ENCODE data around the gene ZNF408. TPM values are rescaled to one million over a fixed set of nuclear protein-coding genes. Genes with fewer than 3 reads are reported as not detected.

Gene ZNF408
- 14.3 to 21.4 TPM (median 17.2 TPM) in 5 replicates for total RNA-seq (2022; extraction: Qiagen RNA extraction; ENCODE audit: low read depth)

GRCh38 chr11:46700241-46701077, at the start of gene ZNF408, which contains the start of gene ARHGAP1:
Gene ZNF408, plus strand, starts transcription at chr11:46701031. Its CDS starts 17 bp downstream, at chr11:46701048.
Gene ARHGAP1, minus strand, starts transcription at chr11:46700619. Its CDS starts 4,512 bp downstream, at chr11:46696107.

DNA sequence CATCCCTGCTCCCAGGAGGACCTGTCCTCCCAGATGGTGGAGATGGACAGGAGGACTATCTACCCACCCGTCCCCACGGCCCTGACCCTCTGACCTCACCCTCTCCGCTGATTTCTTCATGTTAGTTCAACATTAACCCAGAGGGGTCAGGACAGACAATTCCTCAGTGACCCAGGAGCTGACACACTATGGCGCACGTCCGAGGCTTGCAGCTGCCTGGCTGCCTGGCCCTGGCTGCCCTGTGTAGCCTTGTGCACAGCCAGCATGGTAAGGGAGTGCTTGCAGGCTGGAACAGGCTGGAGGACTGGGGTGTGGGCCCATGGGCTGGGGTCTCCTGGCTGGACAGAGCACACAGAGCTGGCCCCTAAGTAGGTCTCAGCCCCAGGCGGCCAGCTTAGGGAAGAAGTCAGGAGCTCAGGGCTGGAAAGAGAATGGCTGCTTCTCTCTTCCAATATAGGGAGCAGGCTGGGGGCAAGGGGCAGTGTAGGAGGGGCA, 18.3 kb downstream of the ZNF408 start, which contains the start of gene F2:
Gene F2 (plus strand): TSS at position 166 of the 495 bp plus-strand sequence. CDS start 23 bp downstream, at position 189.

Other genes with a start within 250 kb of the ZNF408 start
- gene AMBRA1, start 107.0 kb upstream of the ZNF408 start, total RNA-seq (2022; extraction: Qiagen RNA extraction; ENCODE audit: low read depth): 15.3 to 17.4 TPM (median 16.8 TPM) in 5 replicates
- gene HARBI1, start 83.8 kb upstream of the ZNF408 start, total RNA-seq (2022; extraction: Qiagen RNA extraction; ENCODE audit: low read depth): 4.7 to 6.8 TPM (median 5.6 TPM) in 5 replicates
- gene ATG13, start 83.5 kb upstream of the ZNF408 start, total RNA-seq (2022; extraction: Qiagen RNA extraction; ENCODE audit: low read depth): 52.5 to 61.4 TPM (median 55.8 TPM) in 5 replicates
- 56.6 to 66.4 TPM (median 59.9 TPM) in 5 replicates for gene ARHGAP1, start 412 bp upstream of the ZNF408 start, total RNA-seq (2022; extraction: Qiagen RNA extraction; ENCODE audit: low read depth)
- gene F2, start 18.2 kb downstream of the ZNF408 start, total RNA-seq (2022; extraction: Qiagen RNA extraction; ENCODE audit: low read depth): 1.9 to 3.1 TPM (median 2.1 TPM) in 5 replicates
- 62.6 to 77.6 TPM (median 76.7 TPM) in 5 replicates for gene CKAP5, start 145.2 kb downstream of the ZNF408 start, total RNA-seq (2022; extraction: Qiagen RNA extraction; ENCODE audit: low read depth)
- 8.2 to 8.8 TPM (median 8.3 TPM) in 5 replicates for gene LRP4, start 217.5 kb downstream of the ZNF408 start, total RNA-seq (2022; extraction: Qiagen RNA extraction; ENCODE audit: low read depth)
- gene CSTPP1, start 235.7 kb downstream of the ZNF408 start, total RNA-seq (2022; extraction: Qiagen RNA extraction; ENCODE audit: low read depth): 24.8 to 33.1 TPM (median 29.0 TPM) in 5 replicates

Measured in A549 treated with DMSO at 1 μM for 4 hours (cell line).